ENCODE results near the gene PRR29.

PRR29 gene

DNA sequence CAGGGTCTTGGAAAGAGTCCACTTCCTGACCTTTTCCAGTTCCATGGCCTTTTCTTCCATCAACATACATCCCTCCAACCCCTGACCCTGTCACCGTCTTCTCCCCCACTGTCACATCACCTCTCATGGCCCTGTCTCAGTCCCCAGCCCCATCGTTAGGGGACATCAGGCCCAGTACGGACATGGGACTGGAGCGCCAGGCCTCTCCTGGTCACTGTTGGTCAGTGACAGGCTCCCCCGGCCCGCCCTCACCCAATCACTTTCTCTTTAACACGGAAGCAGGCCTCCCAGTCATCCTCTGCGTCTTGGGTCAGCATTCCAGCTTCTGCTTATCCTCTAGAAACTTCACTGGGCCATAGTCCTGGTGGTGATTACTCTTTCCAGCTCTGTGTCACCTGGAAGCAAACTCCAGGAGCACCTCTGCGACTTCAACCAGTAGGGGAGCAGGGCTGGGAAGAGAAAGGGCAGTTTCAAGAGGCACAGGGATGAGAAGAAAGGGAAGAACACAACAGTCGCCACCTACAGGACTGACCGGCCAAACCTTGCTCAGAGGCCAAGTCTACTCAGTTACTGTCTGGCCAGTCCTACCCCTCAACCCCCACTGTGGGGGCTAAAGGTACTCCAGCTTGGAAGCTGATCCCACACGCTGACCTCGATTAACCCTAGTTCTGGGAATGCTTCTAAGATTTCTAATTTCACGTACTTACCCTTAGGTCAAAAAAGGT lies 38.2 kb downstream of the PRR29 start:
- no peaks in the 10 kb centered on the region for H3K9me3 ChIP-seq (ENCODE audit: control insufficient read depth, low read length)
- H3K4me3 ChIP-seq (ENCODE audit: extremely low read depth, insufficient read depth, low read length, poor library complexity, severe bottlenecking): no peak overlapping the region
- 86 to 90% methylated on average over 7 to 10 of the region's 14 CpGs for WGBS, 2 experiments (ENCODE audit: insufficient coverage in 2 of 2)
- H3K27ac ChIP-seq (ENCODE audit: low read depth, low read length, severe bottlenecking): no peak overlapping the region
- H3K36me3 ChIP-seq (ENCODE audit: control insufficient read depth, insufficient read depth, low read length): no peaks in the 10 kb centered on the region
- H3K4me1 ChIP-seq (ENCODE audit: control insufficient read depth, insufficient read depth, low read length, poor library complexity, severe bottlenecking): no peaks in the 10 kb centered on the region

DNA sequence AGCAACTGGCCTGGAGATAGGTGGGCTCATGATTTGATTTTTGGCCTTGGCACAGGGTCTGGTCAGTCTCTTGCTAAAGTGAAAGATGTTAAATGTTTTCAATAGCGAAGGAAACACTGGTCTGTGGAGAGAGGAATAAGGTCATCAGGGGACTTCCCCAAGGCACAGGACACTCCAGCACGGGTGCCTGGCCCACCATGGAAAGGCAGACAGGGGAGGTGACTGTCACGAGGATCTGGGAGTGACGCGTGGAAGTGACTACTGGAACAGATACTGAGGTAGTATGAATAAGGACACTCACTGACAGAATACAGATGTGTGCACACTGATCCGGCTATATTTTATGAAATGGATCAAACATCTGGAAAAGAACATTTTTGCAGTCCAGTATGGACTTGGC lies 39.0 kb downstream of the PRR29 start:
- H3K4me3 ChIP-seq (ENCODE audit: extremely low read depth, insufficient read depth, low read length, poor library complexity, severe bottlenecking): no peak overlapping the region
- no peak overlapping the region for H3K27ac ChIP-seq (ENCODE audit: low read depth, low read length, severe bottlenecking)
- H3K4me1 ChIP-seq (ENCODE audit: control insufficient read depth, insufficient read depth, low read length, poor library complexity, severe bottlenecking): no peaks in the 10 kb centered on the region
- WGBS, 2 experiments (ENCODE audit: insufficient coverage in 2 of 2): 98% methylated on average over 6 of the region's 6 CpGs
- H3K36me3 ChIP-seq (ENCODE audit: control insufficient read depth, insufficient read depth, low read length): no peaks in the 10 kb centered on the region
- H3K9me3 ChIP-seq (ENCODE audit: control insufficient read depth, low read length): no peaks in the 10 kb centered on the region

DNA sequence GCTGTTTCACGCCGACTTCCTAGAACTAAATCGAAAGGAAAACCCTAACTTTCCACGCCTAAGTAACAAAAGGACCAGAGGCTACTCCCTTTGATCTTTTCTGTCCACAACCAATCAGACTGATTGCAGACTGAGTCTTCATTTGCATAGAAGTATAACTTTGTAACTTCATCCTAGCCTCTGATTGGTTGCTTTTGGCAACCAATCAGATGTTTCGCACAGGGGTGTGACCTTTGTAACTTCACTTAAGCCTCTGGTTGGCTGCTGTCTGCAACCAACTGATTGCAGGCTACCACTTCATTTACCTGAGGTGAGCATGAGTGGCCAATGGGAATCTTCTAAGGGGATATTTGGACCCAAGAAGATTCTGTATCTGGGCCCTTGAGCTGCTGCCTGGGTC lies 39.7 kb downstream of the PRR29 start:
- no peaks in the 10 kb centered on the region for H3K4me1 ChIP-seq (ENCODE audit: control insufficient read depth, insufficient read depth, low read length, poor library complexity, severe bottlenecking)
- no peak overlapping the region for H3K27ac ChIP-seq (ENCODE audit: low read depth, low read length, severe bottlenecking)
- WGBS, 2 experiments (ENCODE audit: insufficient coverage in 2 of 2): 85 to 98% methylated on average over 5 of the region's 5 CpGs
- no peaks in the 10 kb centered on the region for H3K9me3 ChIP-seq (ENCODE audit: control insufficient read depth, low read length)
- no peaks in the 10 kb centered on the region for H3K36me3 ChIP-seq (ENCODE audit: control insufficient read depth, insufficient read depth, low read length)
- H3K4me3 ChIP-seq (ENCODE audit: extremely low read depth, insufficient read depth, low read length, poor library complexity, severe bottlenecking): no peak overlapping the region

DNA sequence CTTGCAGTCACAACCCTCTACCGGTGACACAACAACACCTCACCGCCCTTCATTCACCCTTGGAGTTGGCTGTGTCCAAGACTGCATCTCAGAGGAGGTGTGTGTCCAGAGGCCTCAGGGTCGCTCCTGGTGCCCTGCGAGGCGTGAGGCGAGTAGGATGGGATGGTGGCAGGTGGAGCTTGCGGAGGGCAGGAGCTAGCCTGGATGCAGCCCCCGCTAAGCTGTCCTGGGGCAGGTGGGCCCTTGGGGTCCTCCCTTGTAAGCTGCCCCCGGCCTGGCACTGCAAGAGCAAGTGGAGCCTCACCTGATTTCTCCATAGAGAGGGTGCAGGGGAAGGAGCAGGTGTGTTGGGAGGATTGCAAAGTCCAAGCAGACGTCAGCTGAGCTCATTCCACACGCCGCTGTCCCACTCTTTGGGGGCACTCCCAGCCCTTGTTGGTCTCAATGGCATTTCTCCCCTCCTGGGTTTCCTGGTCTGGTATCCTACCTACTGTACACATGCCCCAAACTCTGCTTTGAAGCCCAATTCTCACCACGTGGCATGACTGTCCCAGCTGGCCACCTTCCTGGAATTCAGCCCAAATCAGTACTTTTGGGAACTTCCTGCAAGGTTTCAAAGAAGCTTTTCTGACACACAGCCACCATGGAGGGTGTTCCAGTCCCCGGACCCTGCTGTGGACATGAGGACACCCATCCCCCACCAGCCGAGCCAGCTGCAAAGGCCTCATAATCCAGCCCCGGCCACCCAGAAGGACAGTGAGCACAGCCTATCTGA lies 40.4 kb downstream of the PRR29 start:
- peaks cover 3% of the 10 kb centered on the region for H3K36me3 ChIP-seq (ENCODE audit: control insufficient read depth, insufficient read depth, low read length)
- no peaks in the 10 kb centered on the region for H3K4me1 ChIP-seq (ENCODE audit: control insufficient read depth, insufficient read depth, low read length, poor library complexity, severe bottlenecking)
- H3K9me3 ChIP-seq (ENCODE audit: control insufficient read depth, low read length): no peaks in the 10 kb centered on the region
- WGBS, 2 experiments (ENCODE audit: insufficient coverage in 2 of 2): 90 to 92% methylated on average over 9 to 13 of the region's 16 CpGs
- H3K4me3 ChIP-seq (ENCODE audit: extremely low read depth, insufficient read depth, low read length, poor library complexity, severe bottlenecking): no peak overlapping the region
- H3K27ac ChIP-seq (ENCODE audit: low read depth, low read length, severe bottlenecking): no peak overlapping the region

DNA sequence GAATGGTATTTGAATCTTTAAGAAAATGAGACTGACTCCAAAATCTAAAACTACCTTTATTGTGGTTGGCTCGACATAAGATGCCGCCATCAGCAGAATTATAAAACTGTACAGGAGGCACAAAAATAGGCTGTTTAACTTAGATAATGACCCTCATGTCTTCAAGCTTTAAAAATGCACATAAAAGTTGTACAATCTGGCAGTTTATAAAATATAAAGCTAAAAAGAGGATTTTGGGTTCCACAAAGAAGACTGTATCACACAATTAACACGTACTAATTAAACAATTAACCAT lies 40.9 kb downstream of the PRR29 start:
- H3K27ac ChIP-seq (ENCODE audit: low read depth, low read length, severe bottlenecking): no peak overlapping the region
- no peak overlapping the region for H3K4me3 ChIP-seq (ENCODE audit: extremely low read depth, insufficient read depth, low read length, poor library complexity, severe bottlenecking)
- no peaks in the 10 kb centered on the region for H3K9me3 ChIP-seq (ENCODE audit: control insufficient read depth, low read length)
- 93 to 100% methylated on average over 1 to 3 of the region's 3 CpGs for WGBS, 2 experiments (ENCODE audit: insufficient coverage in 2 of 2)
- peaks cover 6% of the 10 kb centered on the region for H3K36me3 ChIP-seq (ENCODE audit: control insufficient read depth, insufficient read depth, low read length)
- H3K4me1 ChIP-seq (ENCODE audit: control insufficient read depth, insufficient read depth, low read length, poor library complexity, severe bottlenecking): no peaks in the 10 kb centered on the region

DNA sequence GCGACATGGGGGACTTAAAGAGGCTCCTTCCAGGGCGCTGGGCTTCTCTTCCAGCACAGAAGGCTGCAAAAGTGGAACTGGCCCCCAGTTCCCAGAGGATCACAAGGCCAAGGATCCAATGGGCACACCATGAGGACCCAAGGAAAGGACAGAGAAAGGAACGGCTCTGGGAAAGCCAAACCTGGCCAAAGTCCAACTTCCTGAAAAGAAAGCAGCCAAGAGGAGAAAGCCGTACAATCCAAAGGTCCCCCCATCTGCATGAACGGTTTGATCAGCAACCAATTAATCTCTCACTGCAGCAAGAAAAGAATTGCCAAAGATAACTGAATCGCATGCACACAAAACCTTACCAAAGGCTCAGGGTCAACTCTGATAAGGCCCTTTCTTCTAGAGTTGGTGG lies 42.1 kb downstream of the PRR29 start:
- no peak overlapping the region for H3K4me3 ChIP-seq (ENCODE audit: extremely low read depth, insufficient read depth, low read length, poor library complexity, severe bottlenecking)
- H3K36me3 ChIP-seq (ENCODE audit: control insufficient read depth, insufficient read depth, low read length): peaks cover 17% of the 10 kb centered on the region
- no peaks in the 10 kb centered on the region for H3K9me3 ChIP-seq (ENCODE audit: control insufficient read depth, low read length)
- no peak overlapping the region for H3K27ac ChIP-seq (ENCODE audit: low read depth, low read length, severe bottlenecking)
- 89 to 94% methylated on average over 3 to 6 of the region's 6 CpGs for WGBS, 2 experiments (ENCODE audit: insufficient coverage in 2 of 2)
- no peaks in the 10 kb centered on the region for H3K4me1 ChIP-seq (ENCODE audit: control insufficient read depth, insufficient read depth, low read length, poor library complexity, severe bottlenecking)

DNA sequence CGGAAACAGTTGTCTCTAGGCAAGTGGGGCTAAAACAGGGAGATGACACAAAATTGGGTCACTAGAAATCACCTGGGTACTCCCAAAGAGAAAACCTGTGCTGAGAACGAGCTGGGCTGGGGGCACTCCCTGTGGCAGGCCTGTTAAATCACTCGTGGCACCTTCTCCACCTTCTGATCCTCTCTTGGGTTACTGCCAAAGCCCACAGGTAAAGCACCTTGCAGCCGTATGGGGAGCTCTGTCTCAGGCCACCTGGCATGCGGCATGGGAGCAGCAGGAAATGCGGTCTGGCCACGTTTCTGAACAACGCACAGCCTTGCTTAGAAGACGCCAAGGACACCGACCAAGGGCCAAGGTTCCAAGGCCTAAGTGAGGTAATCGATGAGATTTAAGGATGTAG lies 43.8 kb downstream of the PRR29 start:
- H3K4me1 ChIP-seq (ENCODE audit: control insufficient read depth, insufficient read depth, low read length, poor library complexity, severe bottlenecking): no peaks in the 10 kb centered on the region
- H3K4me3 ChIP-seq (ENCODE audit: extremely low read depth, insufficient read depth, low read length, poor library complexity, severe bottlenecking): no peak overlapping the region
- no peak overlapping the region for H3K27ac ChIP-seq (ENCODE audit: low read depth, low read length, severe bottlenecking)
- peaks cover 24% of the 10 kb centered on the region for H3K36me3 ChIP-seq (ENCODE audit: control insufficient read depth, insufficient read depth, low read length)
- no peaks in the 10 kb centered on the region for H3K9me3 ChIP-seq (ENCODE audit: control insufficient read depth, low read length)
- WGBS, 2 experiments (ENCODE audit: insufficient coverage in 2 of 2): 80 to 82% methylated on average over 10 to 11 of the region's 11 CpGs

DNA sequence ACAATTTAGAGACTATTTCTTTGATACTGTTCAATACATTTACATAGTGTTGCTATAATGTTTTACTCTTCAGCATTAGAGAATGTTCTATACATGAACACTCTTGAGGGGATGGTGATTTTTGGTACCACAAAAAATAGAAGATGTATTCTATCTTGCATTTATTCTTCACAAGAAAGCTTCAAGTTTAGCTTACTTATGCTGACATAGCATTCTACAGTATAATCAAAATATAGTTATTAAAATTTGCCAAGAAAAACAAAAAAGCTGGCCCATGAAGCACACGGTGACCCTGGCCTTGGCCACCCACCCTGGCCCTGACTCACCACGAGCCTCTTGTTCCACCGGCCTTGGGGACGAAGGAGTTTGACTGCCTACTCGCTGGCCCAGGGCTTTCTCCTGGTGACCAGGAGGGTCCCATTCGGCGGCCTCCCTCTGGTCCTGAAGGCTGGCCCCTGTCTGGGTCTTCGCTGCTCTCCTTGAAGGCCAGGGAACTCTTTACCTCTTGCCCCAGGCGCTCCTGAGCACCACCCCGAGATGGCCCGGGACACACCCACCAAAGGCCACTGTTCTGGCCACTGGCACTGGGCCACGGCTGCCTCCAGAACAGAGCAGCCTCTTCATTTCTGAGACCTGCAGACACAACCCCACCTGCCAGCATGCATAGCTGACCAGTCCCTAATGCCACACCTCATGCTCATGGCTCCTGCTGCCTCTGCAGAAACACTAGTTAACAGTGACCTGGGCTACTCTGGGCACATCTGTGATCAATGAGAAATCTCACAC lies 44.7 kb downstream of the PRR29 start:
- no peak overlapping the region for H3K27ac ChIP-seq (ENCODE audit: low read depth, low read length, severe bottlenecking)
- H3K4me1 ChIP-seq (ENCODE audit: control insufficient read depth, insufficient read depth, low read length, poor library complexity, severe bottlenecking): no peaks in the 10 kb centered on the region
- H3K36me3 ChIP-seq (ENCODE audit: control insufficient read depth, insufficient read depth, low read length): peaks cover 24% of the 10 kb centered on the region
- H3K9me3 ChIP-seq (ENCODE audit: control insufficient read depth, low read length): no peaks in the 10 kb centered on the region
- 96 to 97% methylated on average over 12 of the region's 12 CpGs for WGBS, 2 experiments (ENCODE audit: insufficient coverage in 2 of 2)
- no peak overlapping the region for H3K4me3 ChIP-seq (ENCODE audit: extremely low read depth, insufficient read depth, low read length, poor library complexity, severe bottlenecking)

DNA sequence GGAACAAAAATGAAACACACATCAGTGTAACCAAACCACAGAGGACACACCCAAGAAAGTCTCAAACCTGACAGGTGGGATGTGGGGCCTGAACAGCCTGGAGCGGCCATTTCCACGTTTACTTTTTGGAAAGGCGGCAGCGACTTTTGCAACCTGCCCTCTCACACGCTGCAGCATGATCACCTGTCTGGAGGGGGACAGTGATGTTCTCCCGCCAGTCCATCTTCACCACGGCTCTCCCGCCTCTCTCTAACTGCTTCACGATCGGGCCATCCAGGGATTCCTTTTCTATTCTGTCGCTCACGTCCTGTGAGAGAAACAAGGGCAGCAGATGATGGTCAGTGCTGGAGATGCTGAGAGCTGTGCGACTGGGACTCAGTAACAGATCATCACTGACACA lies 47.0 kb downstream of the PRR29 start:
- no peaks in the 10 kb centered on the region for H3K9me3 ChIP-seq (ENCODE audit: control insufficient read depth, low read length)
- peaks cover 24% of the 10 kb centered on the region for H3K36me3 ChIP-seq (ENCODE audit: control insufficient read depth, insufficient read depth, low read length)
- no peak overlapping the region for H3K27ac ChIP-seq (ENCODE audit: low read depth, low read length, severe bottlenecking)
- WGBS, 2 experiments (ENCODE audit: insufficient coverage in 2 of 2): 80 to 85% methylated on average over 5 to 11 of the region's 13 CpGs
- no peak overlapping the region for H3K4me3 ChIP-seq (ENCODE audit: extremely low read depth, insufficient read depth, low read length, poor library complexity, severe bottlenecking)
- H3K4me1 ChIP-seq (ENCODE audit: control insufficient read depth, insufficient read depth, low read length, poor library complexity, severe bottlenecking): no peaks in the 10 kb centered on the region

DNA sequence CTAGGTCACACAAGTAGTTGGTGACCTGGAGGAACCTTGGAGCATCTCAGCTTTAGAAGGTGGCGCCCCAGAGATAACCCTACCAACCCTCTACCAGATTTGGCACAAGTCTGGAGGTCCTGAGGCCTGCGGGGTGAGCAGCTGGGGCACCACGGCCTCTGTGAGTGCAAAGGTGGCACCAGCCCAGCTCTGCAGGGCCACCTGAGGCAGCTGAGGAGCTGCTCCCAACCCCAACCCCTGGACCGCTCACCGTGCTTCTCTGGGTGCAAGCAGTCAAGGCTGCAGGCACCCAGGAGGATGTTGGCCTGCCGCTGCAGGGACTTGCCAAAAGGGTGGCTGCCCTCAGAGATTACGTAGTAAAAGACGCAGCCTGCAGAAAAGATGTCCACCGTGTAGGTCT lies 50.7 kb downstream of the PRR29 start:
- Histone ChIP-seq H3K9me3 (ENCODE audit: control insufficient read depth, low read length) (no peaks in the 10 kb centered on the region), H3K36me3 (ENCODE audit: control insufficient read depth, insufficient read depth, low read length) (peaks cover 31% of the 10 kb centered on the region), H3K4me3 (ENCODE audit: extremely low read depth, insufficient read depth, low read length, poor library complexity, severe bottlenecking) (no peak overlapping the region), H3K4me1 (ENCODE audit: control insufficient read depth, insufficient read depth, low read length, poor library complexity, severe bottlenecking) (no peaks in the 10 kb centered on the region), H3K27ac (ENCODE audit: low read depth, low read length, severe bottlenecking) (no peak overlapping the region)
- WGBS, 2 experiments (ENCODE audit: insufficient coverage in 2 of 2): 91 to 92% methylated on average over 4 to 8 of the region's 9 CpGs

All from mesodermal cell (in vitro differentiated cells).